H7 (cell line): ENCODE data around the gene CLEC10A. TPM values are rescaled to one million over a fixed set of nuclear protein-coding genes. Genes with fewer than 3 reads are reported as not detected.
"Not testable (repeated sequence)": the region's sequence is repeated elsewhere in the genome, so short reads cannot be mapped to it uniquely, and the experiment has no call there.

Experiments used
- DNase-seq: peaks from one replicate; pipeline ENCODE4 v3.0.0; 2012
- H3K27me3 ChIP-seq: 2 replicates; pipeline ENCODE4 v1.6.0; 2011; ENCODE audit warnings: mild to moderate bottlenecking, low read length; ENCODE audit not compliant: control insufficient read depth, insufficient read depth
- H3K36me3 ChIP-seq: replicated peaks from 2 replicates; pipeline ENCODE4 v1.5.1; 2011; ENCODE audit warnings: low read length; ENCODE audit not compliant: control insufficient read depth, insufficient read depth
- H3K4me3 ChIP-seq: 2 replicates; pipeline ENCODE4 v1.5.1; 2011; ENCODE audit warnings: low read depth, mild to moderate bottlenecking, control low read depth, low read length, moderate library complexity; ENCODE audit not compliant: insufficient read depth
- total RNA-seq: library from RNA; depleted of rRNA; stranded (reverse); fragments of >200 nt; shearing (Covaris generic); gene quantifications from 2 replicates; pipeline ENCODE4 v1.2.3, GENCODE V29; 2014

CLEC10A gene
- total RNA-seq, 1 experiment from 2014 or later: not detected

GRCh38 chr17:7095625-7096024 lies 15.6 kb upstream of the CLEC10A start:
- DNase-seq: no peak
- H3K27me3 ChIP-seq: no peaks in the 10 kb centered on the region; the same call in 1 of the 2 replicates
- no peak overlapping the region for H3K4me3 ChIP-seq
- H3K36me3 ChIP-seq: no peaks in the 10 kb centered on the region

GRCh38 chr17:7094652-7095019 lies 14.6 kb upstream of the CLEC10A start:
- no peak for DNase-seq
- no peaks in the 10 kb centered on the region for H3K36me3 ChIP-seq
- no peak overlapping the region for H3K4me3 ChIP-seq
- no peaks in the 10 kb centered on the region for H3K27me3 ChIP-seq

GRCh38 chr17:7091311-7092005 lies 11.4 kb upstream of the CLEC10A start:
- not testable (repeated sequence) for H3K4me3 ChIP-seq, H3K36me3 ChIP-seq, H3K27me3 ChIP-seq, DNase-seq

- not testable (repeated sequence) for H3K27me3 ChIP-seq, H3K36me3 ChIP-seq, H3K4me3 ChIP-seq, DNase-seq
These were observed 9.5 kb upstream of the CLEC10A start for GRCh38 chr17:7089570-7089969.

- not testable (repeated sequence) for H3K4me3 ChIP-seq, DNase-seq, H3K36me3 ChIP-seq, H3K27me3 ChIP-seq
These were observed 8.4 kb upstream of the CLEC10A start for GRCh38 chr17:7088442-7088841.

- H3K4me3 ChIP-seq: no peak overlapping the region
- DNase-seq: peak; percentile 22
- H3K27me3 ChIP-seq: no peaks in the 10 kb centered on the region
- H3K36me3 ChIP-seq: no peaks in the 10 kb centered on the region
These were observed 4.0 kb upstream of the CLEC10A start for GRCh38 chr17:7084088-7084487.

GRCh38 chr17:7083592-7083991 lies 3.5 kb upstream of the CLEC10A start:
- no peak for DNase-seq
- H3K4me3 ChIP-seq: no peak overlapping the region
- H3K36me3 ChIP-seq: no peaks in the 10 kb centered on the region
- H3K27me3 ChIP-seq: no peaks in the 10 kb centered on the region

GRCh38 chr17:7081341-7082062 lies 1.5 kb upstream of the CLEC10A start:
- Histone ChIP-seq H3K27me3 (no peaks in the 10 kb centered on the region), H3K4me3 (no peak overlapping the region), H3K36me3 (no peaks in the 10 kb centered on the region)
- DNase-seq: peak; percentile 25

- Histone ChIP-seq H3K36me3 (no peaks in the 10 kb centered on the region), H3K4me3 (no peak overlapping the region), H3K27me3 (no peaks in the 10 kb centered on the region)
- DNase-seq: peak; percentile 13
These were observed 498 bp upstream of the CLEC10A start for GRCh38 chr17:7080456-7081041.

- Histone ChIP-seq H3K36me3 (no peaks in the 10 kb centered on the region), H3K27me3 (no peaks in the 10 kb centered on the region; the same call in 1 of the 2 replicates), H3K4me3 (no peak overlapping the region)
- DNase-seq: peak; percentile 20
These were observed 1.3 kb downstream of the CLEC10A start for GRCh38 chr17:7078711-7079110.

GRCh38 chr17:7077911-7078546 lies 2.0 kb downstream of the CLEC10A start:
- H3K27me3 ChIP-seq: no peaks in the 10 kb centered on the region; the same call in 1 of the 2 replicates
- H3K36me3 ChIP-seq: no peaks in the 10 kb centered on the region
- peak; percentile 15 for DNase-seq
- H3K4me3 ChIP-seq: no peak overlapping the region

GRCh38 chr17:7074931-7075330 lies 5.1 kb downstream of the CLEC10A start:
- Histone ChIP-seq H3K36me3 (no peaks in the 10 kb centered on the region), H3K4me3 (no peak overlapping the region), H3K27me3 (no peaks in the 10 kb centered on the region; the same call in 1 of the 2 replicates)
- peak; percentile 19 for DNase-seq

- no peak overlapping the region for H3K4me3 ChIP-seq
- peak; percentile 23 for DNase-seq
- H3K27me3 ChIP-seq: no peaks in the 10 kb centered on the region; the same call in 1 of the 2 replicates
- H3K36me3 ChIP-seq: no peaks in the 10 kb centered on the region
These were observed 7.6 kb downstream of the CLEC10A start for GRCh38 chr17:7072406-7072805.

- H3K27me3 ChIP-seq: no peaks in the 10 kb centered on the region; the same call in 1 of the 2 replicates
- no peak for DNase-seq
- H3K36me3 ChIP-seq: no peaks in the 10 kb centered on the region
- H3K4me3 ChIP-seq: no peak overlapping the region
These were observed 9.3 kb downstream of the CLEC10A start for GRCh38 chr17:7070712-7071111.
